ENCODE data around the gene VOPP1.
"Not testable (repeated sequence)": the region's sequence is repeated elsewhere in the genome, so short reads cannot be mapped to it uniquely, and the experiment has no call there.

Gene VOPP1

DNA sequence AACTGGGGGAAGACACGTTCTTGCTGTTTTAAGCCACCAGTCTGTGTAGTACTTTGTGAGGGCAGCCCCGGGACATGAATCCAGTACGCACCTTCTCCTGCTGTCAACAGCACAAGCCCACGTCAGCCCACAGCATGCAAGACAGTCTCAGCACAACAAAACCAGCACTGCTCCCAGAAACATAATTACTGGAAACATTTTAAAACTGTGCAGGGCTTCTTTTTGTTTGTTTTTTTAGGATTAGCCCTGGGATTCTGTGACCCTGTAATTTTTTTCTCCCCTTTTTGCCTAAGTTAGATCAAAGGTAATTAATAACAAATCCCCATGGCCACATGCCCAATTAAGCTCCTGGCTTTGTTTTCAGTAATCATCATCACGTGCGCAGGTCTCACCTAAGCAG, 87.5 kb downstream of the VOPP1 start:
- DNase-seq: no peak

DNA sequence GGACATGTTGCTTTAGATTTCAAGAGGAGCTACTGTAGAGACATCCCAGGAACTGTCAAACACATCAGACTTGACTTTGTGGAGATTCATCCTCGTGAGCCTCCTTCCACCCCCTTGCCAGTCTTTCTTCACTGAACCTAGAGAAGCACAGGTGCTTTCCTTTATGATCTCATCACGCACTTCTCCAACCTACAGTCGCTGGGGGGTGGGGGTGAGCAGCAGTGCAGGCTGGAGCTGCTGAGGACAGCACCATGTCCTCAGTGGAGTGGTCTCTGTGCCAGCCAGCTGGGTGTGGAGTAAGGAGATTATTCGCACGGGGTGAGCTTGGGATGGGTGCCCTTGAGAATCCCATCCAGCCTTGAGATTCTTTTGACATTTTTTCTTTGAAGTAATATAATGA, 88.1 kb downstream of the VOPP1 start:
- DNase-seq: no peak

DNA sequence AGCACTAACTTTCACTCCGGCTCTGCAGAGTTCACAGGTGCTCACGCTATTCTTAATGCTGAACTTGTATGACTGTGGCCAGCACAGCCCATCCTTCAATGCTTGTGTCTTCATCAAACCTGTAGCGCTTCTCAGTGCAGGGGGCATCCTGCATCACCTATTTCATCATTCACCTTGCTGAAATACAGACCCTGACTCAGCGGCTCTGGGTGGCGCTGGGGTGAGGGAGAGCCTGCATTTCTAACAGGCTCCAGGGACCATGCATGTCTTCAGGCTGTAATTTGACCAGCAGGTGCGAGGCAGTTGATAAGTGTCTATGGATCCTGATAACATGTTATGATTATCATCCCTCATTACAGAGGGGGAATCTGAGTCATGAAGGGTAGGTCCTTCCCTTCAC, 89.3 kb downstream of the VOPP1 start:
- DNase-seq: no peak

DNA sequence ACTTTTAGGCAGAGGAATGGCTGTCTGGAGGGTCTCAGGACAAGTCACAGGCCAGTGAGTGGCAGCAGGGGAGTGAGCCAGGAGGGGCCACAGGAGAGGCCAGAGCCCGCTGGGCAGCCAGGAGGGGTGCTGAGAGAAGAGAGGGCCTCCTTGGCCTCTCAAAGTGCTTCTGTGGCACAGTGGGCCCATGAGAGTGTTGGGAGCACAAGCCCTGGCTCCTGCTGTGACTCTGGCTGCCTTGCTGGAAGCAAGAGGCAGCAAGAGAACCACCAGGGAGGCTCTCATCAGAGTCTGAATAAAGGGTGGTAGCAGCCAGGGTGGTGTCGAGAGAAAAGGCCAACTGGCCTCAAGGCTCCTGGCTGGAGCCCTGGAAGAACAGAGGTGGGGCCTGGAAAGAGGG, 91.1 kb downstream of the VOPP1 start:
- no peak for DNase-seq

DNA sequence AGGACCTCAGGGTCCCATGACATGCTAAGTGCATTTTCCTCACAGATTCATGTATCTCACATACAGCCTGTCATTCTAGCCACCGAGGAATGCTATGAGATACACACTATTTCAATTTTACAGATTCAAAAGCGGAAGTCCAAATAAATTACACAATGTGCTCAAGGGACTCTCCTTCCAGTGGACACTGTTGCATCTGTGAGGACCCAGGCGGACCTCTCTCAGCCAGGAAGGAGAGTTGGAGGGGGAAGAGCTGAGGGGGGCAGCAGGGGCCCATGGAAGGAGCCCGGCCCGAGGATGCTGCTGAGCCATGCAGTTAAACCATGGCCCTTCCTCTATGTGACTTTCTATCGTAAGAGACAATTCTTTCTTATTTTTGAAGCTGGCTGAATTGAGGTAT, 93.6 kb downstream of the VOPP1 start:
- no peak for DNase-seq

DNA sequence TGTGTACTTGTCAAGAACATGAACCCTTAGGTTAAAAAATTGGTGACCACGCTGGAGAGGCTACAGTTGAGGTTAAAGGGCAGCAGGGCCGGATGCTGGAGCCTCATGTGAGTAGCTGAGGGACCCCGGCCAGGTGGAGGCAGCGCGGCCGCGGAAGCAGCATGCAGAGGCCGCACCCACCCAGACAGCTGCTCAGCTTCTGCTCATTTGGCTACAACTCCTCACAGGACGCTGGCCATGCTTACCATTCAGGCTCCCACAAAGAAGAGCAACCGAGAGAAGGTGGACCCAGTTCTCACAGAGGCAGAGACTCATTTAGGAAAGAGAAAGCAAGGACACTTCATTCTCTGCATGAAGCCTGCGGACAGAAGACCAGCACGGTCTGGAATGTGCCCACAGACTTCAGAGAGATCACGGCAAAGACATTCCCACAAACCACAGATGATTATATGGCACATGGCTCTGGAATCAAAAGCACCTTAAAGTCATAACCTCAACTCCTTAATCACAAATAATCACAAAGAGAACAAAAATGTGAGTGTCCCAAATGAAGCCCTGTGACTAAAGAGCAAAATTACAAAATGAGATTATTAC, 94.4 kb downstream of the VOPP1 start:
- no peak for DNase-seq

DNA sequence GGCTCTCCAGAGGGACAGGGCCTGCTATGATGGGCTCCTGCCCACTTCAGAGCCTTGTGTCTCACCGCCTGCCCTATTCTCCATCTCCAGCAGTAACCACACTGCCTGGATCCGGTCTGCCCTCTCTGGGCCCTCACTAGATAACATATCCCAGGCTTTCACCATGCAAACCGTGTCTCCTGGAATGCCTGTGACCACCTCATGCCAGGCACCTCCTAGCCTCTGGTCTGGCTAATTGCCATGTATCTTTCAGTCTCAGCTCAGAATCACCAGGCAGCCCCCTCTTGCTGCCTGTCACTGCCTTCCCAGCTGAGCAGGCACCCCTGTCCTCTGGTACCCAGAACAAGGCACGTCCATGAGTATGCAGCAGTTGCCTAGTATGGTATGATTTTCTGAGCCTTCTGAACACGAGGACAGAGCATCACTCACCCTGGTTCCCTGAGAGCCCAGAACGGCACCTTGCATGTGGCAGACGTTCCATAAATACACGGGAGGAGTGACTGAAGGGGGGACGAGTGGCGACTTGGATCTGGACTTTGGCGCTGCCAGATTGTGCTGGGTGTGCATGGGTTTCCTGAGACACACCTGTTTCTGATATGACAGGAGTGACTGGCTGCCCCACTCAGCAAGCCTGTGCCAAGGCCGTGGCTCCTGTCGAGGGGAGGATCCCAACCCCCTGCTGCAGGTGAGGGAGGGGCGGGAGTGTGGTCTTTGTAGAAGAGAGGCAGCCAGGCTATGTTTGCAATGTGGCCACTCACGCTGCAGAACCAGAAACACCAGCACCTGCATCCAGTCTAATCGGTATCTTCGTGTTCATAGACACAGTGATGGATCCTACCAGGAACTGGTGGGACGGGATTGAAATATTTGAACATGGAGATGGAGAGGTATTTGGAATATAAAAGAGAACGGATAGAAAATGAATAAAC, 95.2 kb downstream of the VOPP1 start:
- DNase-seq: no peak

DNA sequence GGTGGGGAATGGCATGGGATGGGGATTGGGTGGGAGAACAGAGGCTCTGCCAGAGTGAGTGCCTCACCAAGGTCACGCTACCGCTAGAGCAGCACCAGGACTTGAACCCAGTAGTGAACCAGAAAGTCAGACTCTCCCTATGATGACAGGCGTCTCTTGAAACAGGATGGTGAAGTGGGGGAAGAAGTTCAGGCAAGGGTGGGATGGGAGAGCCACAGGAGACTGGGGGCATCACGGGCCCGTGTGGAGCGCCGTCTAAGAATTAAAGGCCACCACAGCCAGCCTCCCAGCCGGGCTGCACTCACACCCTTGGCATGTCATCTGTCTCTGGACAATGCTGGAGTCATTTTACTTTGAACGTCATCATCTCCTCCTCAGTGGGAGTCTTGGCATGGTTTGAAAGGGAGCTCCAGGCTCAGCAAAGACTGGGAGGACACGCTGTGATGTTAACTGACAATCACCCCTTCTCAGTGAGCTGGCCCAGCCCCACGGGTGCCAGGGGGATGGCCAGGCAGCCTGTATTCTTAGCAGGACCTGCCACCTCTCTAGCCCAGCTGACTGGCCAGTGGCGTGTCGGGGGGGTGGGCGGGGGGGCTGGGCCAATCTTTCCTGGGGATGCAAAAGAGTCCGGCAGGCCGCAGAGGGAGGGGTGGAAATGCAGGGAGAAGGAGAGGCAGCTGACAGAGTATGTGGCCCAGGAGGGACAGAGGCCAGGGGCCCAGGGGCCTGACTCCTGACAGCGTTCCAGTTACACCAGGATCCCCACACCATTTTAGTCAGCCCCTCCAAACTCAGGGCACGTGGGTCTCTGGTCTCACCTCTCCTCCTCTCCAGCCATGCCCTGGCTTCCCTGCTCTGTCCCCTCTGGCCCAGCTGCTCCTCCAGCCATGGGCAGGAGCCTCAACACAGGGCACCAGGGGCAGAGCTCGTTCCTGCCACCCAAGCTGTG, 96.2 kb downstream of the VOPP1 start:
- no peak for DNase-seq

DNA sequence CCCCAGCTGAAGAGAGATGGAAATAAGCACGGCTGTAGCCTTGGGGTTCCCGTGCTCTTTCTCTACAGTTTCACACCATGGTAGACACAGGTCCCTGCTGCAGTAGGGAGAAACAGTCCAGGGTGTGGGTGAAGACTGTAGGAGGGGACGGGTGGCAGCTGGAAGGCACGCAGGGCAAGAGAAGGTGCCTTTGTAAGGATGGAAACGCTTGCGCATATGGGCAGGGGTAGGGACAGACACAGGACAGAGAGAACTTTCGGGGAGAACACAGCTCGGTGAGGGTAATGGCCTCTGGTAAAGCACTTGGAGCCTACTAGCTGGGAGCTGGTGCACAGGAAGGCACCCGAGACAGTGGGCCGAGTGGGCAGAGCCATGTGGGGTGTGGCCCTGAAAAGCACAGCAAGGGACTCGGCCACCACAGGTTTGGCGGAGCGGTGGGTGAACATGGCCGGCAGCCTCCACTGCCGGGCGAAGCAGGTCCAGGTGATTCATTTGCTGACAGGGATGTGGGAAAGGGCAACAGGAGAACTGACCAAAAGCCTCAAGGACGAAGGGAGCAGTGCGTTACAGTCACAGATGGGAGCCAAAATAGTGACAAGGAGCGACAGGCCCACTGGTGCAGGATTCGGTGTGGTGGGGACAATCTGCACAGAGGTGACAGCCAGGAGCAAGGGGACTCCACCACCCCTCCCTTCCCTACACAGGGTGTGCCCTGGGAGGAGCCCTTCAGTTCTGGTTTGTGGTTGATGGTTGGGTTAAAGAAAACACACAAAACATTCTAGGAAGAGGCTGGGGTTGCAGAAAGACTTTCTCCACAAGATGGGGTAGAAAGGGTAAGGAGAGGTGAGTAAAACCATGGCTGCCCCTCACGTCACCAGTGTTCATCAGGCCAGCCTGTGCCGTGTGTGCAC, 97.1 kb downstream of the VOPP1 start:
- no peak for DNase-seq

DNA sequence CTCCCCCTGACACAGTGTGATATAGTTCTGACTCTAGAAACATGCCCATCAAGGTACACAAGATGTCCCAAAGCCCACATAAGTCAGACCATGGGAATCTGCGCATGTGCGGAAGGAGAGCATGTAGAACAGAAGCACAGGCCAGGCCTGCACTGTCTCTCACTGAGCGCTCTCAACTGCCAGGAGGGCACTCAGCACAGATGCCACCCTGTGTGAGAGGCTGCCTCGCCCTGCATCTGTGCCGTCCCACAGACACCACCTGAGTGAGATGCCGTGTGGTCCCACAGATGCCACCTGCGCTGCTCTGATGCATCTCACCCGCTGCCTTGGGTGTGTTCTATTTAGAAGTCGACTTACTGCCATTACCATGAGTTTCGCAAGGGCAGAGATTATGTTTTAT, 98.4 kb downstream of the VOPP1 start:
- no peak for DNase-seq

DNA sequence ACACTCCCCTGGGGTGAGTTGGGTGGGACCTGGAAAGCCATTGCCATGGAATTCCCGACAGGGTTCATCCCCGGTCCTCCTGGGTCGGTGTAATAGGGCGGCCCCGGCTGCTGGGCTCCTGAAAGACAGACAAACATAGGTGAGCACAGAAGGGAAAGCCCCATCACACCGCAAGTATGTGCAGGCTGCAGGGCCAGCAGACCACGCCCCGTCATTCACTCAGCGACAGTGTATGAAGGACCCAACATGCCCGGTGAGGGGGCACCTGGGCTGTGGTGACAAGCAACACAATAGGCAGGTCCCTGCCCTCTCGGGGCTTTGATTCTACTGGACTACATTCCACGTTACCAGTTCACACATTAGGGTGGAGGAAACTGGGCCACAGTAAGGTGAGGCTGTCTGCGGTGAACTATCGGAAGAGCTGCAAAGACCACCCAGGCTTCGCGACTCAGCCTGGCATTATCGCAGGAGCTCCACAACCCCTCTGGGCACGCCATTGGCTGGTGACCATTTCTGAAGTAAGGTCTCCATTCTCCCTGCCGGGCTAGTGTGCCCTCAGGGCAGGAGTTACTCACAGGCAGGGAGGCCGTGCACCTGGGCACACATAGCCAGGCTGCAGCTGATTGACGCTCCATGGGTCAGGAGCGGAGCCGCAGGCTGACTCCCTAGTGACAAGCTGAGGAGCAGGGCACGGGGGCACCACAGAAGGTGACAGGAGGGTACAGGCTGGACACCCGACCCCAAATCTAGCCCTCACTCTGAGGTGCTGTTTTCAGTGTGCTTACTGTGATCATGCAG, 99.2 kb downstream of the VOPP1 start:
- DNase-seq: no peak

DNA sequence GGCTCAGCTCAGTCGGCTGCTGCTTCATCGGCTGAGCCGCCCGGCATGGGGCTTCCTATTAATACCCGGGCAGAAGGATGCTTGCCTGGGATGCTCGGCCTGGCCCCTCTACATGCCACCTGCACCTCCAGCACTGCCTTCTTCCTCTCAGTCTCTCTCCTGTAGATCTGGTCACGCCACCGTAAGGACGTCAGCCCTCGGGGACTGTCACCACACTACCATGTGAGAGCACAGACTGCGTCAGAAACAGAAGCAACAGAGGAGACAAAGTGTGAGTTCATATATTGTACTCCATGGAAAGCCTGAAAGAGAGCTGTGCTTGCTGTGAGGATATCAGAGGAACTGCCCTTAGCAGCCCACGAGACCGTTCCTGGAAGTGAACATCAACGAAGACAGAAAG, 99.9 kb downstream of the VOPP1 start:
- not testable (repeated sequence) for DNase-seq

DNA sequence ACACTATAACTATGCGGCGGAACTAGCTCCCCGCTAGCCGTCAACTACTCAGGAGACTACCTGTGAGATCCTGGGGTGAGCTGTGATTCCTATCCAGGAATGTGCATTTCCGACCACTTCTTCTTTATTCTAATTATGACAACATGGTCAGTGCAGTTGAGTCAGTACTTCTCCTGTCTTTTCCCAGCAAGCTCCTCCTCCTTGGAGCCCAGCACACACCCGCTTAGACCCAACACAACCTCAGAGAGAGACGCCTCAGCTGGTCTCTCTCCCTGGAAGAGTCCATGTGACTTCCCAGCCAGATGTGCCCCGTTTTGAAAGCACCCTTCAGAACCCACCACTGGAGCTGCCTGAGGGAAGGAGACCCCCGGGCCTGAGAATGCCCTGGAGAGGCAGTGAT, 100.7 kb downstream of the VOPP1 start:
- not testable (repeated sequence) for DNase-seq

DNA sequence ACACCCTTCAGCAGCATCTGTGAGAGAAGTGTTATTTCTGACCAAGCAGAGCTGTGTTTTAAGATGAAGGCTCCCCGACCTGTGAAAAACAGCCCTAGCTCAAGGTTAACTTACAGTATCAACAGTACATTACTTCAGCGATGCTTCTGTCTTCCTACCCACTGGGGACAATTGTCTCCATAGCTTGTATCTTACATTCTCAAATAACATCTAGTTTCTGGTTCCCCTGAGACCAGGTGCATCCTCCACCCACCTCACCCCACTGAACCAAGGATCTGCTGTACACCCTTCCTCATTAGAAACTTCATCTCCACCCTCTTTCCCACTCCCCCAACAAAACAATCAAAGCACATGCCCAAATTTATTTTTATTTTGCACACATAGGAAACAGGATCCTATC, 102.0 kb downstream of the VOPP1 start:
- DNase-seq: peak; percentile 24

DNA sequence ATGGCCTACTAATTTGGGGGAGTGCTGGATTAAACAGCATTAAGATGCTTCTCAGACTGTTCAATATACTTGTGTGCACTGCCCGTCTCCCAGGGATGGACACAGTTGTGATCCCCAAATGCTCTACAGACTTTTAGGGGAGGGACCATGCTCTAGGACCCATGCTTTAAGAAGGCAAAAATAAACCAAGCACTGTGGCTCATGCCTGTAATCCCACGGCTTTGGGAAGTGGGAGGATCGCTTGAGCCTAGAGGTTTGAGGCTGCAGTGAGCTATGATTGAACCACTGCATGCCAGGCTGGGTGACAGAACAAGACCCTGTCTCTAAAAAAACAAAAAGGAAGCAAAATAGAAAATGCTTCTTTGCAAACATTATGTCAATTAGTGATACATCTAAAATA, 102.6 kb downstream of the VOPP1 start:
- DNase-seq: no peak

DNA sequence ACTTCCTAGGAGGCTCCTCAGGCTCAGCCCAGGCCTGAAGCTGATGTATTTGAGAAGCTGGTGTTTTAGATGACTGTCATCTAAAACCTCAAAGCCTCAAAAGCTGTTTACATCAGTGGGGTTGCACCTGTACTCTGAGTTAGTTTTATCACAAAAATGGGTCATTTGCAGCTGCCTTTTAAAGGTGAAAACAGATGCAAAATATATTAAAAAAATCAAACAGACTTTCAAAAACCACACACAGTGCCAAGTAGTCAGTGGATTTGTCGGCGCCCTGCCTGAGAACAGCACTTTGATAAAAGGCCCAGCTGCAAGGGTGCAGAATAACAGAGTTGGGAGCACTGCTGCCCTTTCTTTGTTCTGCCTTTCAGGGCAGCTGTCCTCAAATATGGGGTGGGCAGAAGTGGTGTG, 103.0 kb downstream of the VOPP1 start:
- peak; percentile 70 for DNase-seq

DNA sequence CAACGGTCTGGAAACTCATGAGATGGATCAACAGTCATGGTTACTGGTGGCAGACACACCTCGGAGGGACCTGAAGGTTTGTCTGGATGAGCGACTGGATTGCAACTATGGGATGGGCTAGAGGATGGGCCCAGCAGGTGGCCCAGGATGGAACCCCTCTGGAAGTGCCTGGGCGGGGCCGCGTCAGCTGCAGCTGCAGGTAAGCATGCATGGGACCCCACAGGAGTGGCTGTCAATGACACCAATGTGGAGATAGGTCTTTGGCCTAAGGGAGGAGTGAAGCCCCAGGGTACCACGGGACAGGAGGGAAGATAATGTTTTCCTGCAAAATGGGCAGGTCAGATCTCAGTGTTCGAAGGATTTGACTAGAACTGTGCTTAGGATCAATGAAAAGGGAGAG, 103.8 kb downstream of the VOPP1 start:
- no peak for DNase-seq

DNA sequence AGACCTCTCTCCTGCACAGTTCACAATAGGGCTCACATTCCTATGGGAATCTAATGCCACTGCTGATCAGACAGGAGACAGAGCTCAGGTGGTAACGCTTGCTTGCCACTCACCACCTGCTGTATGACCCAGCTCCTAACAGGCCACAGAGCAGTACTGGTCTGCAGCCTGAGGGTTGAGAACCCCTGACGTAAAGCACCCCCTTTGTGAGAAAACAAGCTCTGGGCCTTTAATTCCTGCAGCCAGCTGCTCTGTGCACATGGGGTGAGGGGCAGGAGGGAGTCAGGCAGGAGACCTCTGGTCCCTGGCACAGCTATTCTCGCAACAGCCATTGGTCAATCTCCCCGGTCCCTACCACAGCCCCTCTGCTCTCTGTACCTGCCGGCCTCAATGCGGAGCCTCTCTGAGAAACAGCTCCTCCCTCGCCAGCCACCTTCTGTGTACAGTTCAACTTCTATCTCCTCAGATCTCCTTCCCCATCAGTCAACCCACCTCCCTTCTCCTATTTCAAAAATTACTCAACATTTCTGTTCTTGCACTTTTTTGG, 105.2 kb downstream of the VOPP1 start:
- DNase-seq: no peak

DNA sequence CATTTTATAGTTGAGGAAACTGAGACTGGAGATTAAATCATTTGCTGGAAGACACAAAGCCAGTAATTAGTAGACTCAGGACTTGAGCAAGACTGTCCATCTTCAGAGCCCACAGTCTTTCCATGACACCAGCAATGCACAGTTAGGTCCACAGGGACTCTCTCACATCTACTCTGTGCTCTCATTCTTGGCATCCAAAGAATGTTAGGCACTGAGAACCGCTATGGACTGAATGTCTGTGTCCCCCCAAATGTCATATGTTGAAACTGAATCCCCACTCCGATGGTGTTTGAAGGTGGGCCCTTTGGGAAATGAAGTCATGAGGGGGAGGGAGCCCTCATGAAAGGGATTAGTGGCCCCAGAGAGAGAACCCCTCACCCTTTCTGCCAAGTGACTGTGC, 106.6 kb downstream of the VOPP1 start:
- DNase-seq: no peak

DNA sequence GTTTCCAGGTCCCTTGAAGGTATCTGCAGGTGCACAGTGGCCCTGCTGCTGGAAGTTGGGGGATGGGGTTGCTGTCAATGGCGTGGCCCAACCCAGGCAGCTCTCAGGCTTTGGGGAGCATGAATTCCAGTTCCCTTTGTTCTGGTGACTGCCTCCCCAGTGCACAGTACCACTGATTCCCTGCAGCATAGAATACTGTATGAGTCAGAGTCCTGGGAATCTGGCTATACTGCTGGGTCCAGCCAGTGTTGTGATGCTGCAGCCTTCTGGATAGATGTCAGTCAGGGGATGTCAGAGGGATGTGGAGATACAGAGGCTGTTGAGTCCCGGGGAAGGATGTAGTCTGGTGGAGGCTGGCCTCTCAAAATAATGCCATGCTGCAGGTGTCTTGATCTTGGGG, 107.9 kb downstream of the VOPP1 start:
- no peak for DNase-seq

DNA sequence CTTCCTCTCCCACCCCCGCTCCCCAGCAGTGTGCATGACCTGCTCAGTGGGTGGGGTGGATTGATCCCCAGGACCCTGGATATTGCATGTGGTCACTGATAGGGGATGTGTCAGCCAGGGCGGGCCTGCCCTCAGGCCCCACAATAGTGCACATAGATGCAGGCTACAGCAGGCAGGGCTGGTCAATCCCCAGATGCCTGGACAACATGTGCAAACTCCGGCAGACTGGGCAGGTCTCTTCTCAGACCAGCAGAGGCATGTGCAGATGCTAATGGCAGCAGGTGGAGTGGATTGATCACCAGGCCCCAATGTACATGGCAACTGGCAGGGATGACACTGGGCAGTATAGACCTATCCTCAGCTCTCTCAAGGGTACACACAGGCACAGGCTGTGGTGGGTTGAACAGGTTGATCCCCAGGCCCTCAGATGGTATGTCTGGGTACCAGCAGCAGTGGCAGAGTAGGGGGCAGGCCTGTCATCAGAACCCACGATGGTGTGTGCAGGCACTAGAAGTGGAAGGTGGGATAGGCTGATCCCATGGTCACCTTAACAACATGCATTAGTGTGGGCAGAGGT, 108.5 kb downstream of the VOPP1 start:
- DNase-seq: no peak
